SKM-1 treated with dmso at 0.1 percent for 144 hours (cell line): ENCODE data around the gene GGCT.
"Not testable (repeated sequence)": the region's sequence is repeated elsewhere in the genome, so short reads cannot be mapped to it uniquely, and the experiment has no call there.

Experiments
- DNase-seq: peaks from one replicate; lab custom pipeline; 2025; ENCODE audit not compliant: unreplicated experiment; lab: John Stamatoyannopoulos, UW

The GGCT gene, protein sequence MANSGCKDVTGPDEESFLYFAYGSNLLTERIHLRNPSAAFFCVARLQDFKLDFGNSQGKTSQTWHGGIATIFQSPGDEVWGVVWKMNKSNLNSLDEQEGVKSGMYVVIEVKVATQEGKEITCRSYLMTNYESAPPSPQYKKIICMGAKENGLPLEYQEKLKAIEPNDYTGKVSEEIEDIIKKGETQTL

DNA sequence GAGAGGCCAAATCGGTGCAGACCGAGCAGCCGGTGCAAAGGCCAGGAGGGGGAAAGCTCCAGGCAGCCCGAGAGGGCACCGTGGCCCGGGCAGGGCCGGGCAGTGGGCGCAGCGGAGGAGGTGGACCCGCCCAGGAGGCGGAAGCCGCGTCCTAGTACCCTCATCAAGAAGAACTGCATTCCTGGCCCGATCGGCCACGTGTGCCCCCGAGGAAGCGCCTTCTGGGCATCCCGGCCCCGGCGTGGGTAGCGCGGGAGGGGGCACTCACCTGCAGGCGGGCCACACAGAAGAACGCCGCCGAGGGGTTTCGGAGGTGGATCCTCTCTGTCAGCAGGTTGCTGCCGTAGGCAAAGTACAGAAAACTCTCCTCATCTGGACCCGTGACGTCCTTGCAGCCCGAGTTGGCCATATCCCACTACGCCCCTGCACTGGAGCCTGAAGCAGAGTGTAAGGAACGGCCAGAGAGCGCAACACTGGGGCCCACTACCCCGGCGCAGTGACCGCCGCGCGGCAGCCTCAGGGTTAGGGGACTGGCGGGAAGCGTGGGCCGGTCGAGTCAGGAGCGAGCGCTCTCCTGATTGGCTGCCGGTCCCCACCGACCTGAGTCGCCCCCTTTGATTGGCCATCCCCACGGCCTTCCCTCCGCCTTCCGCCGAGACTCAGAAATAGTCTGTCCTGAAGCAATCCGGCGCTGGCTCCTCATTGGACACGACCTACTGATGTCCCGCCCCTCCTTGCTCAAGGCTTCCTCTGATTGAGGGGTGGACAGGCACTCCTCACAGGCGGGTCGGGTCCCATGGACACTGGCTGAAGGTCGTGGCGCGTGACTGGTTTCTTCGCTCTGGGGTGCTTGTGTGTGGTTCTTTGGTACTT lies at the start of gene GGCT:
Gene GGCT (minus strand): TSS at position 529 of the 873 bp plus-strand sequence. CDS start 120 bp downstream, at position 409.
- peak; percentile 99 for DNase-seq

DNA sequence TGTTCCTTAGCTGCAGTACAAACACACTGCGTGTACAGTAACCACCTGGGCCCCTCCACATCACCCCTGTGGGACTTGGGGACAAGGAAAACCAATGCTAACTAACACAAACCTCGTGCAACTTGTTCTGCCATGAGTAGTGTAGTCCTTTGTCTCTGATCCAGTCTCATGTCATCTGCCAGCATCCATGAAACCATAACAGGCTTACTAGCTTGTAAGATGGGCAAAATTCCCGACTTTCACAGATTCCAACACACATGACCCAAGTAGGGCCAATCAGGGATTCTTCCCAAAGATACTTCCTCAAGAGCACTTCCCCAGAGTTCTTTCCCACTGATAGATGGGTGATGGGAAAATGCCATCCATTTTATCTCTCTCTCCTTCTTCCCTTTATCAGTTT lies 48.9 kb upstream of the GGCT start:
- no peak for DNase-seq

DNA sequence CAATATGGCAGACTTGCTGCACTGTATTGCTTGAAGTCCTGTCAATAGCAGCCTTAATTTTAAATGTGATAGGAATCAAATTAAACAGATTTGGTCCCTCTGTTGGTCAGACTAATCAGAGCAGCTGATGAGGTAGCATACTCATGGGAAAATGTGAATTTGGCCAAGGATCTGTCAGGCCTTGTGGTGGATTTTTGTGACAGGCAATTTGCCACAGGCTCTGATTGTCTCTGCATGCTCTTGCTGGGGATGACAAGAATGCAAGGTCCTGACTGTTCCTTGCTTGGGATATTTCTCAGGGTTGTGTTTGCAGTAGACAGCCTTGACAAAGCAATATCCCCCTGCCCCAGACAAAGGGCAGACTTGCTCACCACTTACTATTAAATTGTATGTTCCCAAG lies 48.5 kb upstream of the GGCT start:
- DNase-seq, result no peak

DNA sequence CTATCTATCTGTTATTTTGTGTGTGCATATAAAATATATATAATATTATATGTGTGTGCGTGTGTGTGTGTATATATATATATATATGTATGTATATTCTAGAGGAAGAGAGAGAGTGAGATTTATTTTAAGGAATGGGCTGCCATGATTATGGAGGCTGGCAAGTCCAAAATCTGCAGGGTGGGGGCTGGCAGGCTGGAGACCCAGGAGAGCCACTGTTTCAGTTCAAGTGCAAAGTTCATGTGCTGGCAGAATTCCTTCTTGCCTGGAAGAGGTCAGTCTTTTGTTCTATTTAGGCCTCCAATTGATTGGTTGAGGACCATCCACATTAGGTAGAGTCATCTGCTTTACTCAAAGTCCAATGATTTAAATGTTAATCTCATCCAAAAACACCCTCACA lies 47.7 kb upstream of the GGCT start:
- no peak for DNase-seq

DNA sequence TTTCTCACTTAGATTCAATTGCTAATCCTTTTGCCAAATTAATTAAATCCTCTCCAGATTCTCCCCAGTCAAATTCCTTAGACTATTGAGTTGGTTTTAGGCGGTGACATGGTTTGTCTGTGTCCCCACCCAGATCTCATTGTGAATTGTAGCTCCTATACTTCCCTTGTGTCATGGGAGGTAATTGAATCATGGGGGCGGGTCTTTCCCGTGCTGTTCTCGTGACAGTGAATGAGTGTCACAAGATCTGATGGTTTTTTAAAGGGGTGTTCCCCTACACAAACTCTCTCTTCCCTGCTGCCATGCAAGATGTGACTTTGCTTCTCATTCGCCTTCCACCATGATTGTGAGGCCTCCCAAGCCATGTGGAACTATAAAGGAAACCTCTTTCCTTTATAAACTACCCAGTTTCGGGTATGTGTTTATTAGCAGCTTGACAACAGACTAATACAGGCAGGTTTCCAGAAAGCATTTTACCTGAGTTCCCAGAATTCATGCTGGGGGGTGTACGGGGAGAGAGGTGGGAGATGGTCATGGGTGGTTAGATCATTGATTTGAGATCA lies 45.4 kb upstream of the GGCT start:
- no peak for DNase-seq

DNA sequence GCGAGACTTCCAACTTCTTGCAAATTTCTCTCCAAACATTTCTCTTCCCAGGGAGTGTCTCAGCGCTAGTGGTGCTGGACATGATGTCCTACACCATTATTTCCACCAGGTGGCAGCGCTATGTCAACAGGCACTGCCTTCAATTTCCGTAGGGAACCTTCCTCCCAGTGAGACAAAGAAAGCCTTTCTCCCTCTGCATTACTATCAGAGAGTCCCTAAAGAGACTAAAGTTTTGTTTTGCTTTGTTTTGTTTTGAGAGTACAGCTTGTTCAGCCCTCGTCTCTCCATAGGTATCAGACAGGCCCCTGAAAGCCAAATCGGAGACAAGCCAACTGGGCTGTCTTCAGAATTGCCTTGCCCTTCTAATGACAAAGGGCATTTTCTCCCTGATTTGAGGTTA lies 44.2 kb upstream of the GGCT start:
- peak; percentile 35 for DNase-seq

DNA sequence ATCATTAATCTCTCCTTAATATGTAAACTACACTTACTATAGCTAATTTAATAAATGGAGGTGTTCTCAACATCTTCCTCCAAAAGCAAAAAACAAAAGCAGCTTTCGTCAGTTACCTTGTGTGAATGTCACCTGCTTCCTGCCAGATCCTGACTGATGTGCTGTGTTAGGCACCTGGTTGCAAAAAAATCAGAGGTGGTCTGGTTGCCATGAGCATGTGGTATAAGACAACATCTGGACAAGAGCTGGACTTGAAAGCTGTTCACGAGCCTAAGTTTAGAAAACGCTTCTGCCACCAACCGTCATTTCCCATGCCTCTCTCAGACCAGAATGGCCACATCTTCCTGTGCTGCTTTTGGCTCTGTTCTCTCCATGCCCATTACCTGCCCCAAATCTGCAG lies 42.0 kb upstream of the GGCT start:
- DNase-seq, result no peak

DNA sequence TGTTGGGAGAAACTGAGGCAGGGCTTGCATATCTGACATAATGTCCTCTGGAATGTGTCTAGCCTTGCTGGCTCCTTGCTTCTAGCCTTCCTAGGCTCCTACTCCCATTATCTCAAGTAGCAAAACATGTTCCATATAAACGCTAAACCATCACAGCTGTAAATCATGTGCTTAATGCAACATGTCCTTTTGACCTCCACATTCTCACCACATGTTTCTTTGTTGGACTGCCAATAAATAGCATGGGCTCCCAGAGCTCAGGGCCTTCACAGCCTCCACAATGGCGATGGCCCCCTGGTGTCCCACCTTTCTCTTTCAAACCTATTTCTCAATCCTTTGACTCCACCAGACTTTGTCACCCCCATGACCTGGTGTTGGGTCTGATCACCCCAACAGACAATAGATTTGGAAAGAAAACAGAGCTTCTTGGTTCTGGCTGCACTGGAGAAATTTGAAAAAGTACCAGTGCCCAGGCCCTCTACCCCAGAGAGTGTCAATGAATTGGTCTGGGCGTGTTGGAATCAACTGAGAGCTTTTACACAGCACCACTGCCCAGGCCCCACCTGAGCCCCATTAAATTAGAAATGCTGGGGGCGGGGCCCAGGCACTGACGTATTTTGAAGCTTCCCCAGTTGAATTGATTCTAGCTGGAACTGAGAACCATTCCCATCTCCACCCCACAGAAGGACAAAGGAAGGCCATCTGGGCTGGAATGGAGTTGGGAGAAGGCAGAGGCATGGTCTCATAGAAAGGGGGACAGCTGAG lies 41.3 kb upstream of the GGCT start:
- no peak for DNase-seq

DNA sequence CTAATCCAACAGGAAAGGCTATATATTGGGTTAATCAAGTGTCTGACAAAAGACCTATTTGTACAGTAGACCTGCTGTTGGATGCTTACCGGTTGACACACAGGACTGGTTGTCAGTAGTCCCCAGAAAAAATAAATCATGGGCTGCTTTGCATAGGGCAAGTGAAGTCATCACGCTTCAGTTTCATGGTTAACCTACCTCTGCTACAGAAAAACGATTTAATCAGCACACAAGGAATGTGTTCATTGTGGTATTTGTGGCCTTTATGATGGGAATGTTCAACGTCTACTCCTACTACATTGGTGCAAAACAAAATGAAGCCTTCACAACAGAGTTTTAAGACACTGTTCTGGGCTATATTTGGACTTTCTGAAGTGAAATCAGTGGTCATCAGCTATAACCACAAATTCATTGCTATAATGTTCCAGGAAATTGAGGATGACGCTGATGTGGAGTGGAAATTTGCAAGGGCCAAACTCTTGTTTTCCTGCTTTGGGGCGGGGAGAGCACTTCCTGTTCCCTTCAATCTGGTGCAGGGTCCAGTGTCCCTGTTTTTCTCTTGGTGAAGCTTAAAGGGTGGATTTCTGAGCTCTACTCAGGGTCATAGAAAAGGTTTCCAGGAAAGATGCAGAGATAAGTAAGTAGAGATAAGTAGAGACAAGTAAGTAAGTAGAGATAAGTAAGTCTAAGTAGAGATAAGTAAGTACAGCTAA lies 39.3 kb upstream of the GGCT start:
- no peak for DNase-seq

DNA sequence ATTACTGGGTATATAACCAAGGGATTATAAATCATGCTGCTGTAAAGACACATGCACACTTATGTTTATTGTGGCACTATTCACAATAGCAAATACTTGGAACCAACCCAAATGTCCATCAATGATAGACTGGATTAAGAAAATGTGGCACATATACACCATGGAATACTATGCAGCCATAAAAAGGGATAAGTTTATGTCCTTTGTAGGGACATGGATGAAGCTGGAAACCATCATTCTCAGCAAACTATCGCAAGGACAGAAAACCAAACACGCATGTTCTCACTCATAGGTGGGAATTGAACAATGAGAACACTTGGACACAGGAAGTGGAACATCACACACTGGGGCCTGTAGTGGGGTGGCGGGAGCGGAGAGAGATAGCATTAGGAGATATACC lies 38.5 kb upstream of the GGCT start:
- not testable (repeated sequence) for DNase-seq

DNA sequence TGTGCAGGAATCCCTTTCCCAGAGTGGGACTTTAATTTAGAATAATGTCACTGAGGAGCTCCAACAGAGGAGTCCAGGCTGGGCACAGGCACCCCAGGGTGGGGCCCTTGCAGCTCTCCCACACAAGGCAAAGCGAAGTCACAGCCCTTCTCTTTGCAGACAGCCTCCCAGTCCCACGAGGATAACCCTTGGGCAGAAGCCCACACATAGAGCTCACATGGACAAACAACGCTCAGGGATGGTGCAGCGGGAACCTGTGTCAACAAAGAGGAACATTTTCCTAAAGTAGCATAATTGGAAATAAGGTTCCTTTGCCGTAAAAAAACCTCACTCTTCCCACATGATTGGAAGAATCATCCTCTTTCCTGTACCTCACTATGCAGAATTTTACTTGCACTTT lies 29.3 kb upstream of the GGCT start:
- no peak for DNase-seq

DNA sequence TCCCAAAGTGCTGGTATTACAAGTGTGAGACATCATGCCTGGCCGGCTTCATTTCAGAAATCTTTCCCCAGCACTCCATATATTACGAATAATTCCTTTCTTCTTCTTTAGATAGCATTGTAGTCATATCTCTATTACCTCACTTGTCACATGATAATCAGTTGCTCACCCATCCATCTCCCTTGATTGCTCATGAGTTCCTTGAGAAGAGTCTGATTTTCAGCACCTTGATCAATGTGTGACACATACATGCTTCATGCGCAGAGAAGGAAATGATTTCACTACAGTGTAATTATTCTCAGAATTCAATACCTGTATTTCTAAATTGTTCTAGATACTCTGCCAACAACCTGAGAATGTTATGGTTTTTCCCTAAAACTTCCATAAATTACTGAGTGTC lies 26.7 kb upstream of the GGCT start:
- no peak for DNase-seq

DNA sequence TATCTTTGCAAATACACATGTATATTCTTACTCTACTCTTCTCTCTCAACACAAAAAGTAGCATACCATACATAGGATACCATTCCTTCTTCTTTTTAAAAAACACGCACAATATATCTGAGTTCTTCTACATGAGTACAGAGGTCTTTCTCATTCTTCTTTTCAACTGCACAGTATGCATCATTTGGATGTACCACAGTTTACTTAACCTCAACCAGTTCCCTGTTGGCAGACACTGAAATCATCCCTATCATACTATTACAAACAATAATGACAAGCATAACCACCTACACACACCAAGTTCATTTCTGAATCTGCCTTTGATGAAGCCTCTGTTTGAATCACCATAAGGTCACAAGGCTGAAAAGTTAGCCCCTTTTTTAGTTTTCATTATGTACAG lies 25.7 kb upstream of the GGCT start:
- no peak for DNase-seq

DNA sequence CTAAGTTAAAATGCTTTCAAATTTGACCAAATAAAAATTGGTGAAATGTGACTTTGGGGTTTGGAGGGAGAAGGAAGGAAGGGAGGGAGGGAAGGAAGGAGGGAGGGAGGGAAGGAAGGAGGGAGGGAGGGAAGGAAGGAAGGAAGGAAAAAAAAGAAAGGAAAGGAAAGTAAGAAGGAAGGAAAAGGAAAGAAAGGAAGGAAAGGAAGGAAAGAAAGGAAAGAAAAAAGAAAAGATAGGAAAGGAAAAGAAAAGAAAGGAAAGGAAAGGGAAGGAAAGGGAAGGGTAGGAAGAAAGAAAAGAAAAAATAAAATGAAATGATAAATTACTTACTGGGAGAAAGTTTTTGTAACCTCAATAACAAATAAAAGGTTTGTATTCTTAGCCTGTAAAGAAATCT lies 24.1 kb upstream of the GGCT start:
- DNase-seq, result no peak

DNA sequence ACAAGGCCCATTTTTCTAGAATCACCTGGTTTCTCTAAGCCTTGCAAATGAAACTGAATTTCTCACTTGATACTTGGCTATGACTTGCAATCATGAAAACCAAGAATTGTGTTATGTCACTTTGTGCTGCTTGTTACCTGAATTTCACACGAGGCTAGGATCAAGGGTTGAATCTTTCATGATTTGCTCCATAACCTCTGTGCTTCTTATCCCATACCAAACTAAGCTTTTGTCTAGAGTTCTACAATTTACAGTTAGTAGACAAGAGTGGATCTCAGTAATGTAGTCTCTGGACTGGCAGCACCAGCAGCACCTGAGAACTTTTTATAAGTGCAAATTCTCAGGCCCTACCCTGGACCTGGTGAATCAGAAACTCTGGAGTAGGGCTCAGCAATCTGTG lies 22.7 kb upstream of the GGCT start:
- not testable (repeated sequence) for DNase-seq

DNA sequence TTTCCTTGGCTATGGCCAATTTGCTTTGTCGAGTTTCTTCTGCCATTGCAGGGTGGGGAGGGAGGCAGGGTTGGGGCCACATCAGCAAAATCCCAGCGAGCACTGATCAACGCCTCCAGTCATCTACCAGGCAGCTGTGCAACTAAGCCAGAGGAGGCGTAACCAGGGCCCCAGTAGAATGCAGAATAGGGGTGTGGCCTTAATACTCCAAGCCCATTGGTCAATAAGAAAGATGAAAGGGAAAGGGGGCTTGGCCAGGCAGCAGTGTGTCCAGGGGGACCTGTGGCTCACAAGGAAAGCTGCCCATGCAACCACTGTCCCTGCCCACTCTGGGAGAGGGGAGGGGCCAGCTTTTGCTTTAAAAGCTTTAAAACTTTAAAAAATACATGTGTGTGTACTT lies 21.5 kb upstream of the GGCT start:
- DNase-seq, result no peak

DNA sequence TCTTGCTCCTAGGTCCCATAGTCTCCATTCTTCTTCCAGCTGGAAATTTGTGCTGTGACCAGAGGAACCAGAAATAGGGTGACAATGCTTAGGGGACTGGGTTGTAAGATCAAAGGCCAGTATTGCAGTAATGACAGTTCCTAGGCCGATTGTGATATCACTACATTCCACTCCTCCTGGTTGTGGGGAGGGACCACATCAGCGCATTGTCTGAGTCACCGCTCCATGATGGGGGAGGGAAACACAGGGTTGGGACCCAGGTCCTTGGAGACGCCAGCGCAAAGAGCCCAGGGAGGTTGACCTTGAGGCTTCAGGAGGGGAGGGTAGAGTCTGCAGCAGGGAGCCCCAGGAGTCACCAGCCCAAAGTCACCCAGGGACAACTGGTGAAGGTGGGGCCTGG lies 20.8 kb upstream of the GGCT start:
- no peak for DNase-seq

DNA sequence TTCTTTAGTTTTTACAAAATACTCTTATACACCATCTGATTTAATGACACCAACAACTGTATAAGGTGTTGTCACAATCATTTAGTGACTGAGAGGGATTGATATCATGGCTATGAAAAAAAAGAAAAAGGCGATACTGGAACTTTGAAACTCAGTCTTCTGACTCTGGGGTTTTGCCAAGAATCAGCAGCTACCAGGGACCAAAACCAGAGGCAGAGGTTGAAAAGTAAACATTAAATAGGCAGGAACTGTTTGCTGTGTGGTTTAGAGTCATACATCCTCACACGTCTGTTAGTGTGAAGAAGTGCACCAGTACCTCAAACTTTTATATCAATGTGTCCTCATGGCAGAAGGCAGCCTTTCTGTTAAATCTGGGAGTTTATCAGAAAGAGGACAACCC lies 19.9 kb upstream of the GGCT start:
- DNase-seq, result no peak

DNA sequence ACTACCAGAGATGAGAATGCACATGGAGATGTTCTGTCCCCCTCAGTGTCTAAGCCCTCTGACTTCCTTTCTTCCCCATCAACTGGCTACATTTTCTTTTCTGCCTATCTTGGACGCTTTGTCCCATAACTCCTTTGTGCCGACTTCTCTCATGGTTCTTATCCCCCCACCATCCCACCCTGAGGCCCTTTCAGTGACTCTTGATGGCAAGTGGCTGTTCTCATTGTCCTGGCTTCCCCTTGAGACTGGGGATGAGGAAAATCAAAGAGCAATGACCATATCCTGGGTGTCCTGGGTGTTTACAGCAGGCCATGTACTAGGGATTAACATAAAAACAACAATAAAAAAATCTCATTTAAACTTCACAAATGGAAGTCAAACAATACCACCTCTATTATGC lies 18.8 kb upstream of the GGCT start:
- no peak for DNase-seq

DNA sequence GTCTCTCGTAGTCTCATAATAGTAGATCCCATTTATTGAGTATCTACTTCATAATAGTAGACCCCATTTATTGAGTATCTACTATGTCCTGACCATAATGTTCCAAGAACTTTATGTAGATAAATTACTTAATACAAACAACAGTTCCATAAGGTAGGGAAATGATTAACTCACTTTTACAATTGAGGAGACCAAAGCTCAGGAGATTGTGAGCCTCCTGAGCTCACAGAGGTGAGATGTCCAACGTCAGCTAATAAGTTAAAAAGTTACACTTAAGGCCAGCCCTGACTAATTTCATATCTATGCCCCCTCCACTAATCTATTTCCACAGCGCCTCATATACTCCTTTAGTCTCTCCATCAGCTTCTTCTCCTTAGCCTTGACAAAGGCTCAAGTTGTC lies 17.5 kb upstream of the GGCT start:
- DNase-seq, result no peak

DNA sequence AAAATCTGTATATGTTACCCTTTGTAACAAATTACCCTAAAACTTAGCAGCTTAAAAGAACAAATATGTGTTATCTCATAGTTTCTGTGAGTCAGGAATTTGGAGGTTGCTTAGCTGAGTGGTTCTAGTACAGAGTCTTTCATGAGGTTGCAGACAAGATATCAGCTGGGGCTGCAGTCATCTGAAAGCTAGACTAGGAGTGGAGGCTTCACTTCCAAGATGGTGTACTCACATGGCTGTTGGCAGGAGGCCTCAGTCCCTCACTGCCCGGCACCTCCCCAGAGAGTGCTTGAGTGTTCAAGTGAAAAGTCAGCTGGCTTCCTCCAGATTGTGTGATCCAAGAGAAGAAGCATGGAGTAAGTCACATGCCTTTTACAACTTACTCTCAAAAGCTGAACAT lies 16.9 kb upstream of the GGCT start:
- no peak for DNase-seq
